NOMO-1 (cell line): Measurements from ENCODE around the gene DCP2.

Experiments
- DNase-seq, 2 experiments: peaks; one replicate each; lab custom pipeline; 2025; ENCODE audit not compliant: unreplicated experiment in 2 of 2; lab: John Stamatoyannopoulos, UW

The DCP2 gene

DNA sequence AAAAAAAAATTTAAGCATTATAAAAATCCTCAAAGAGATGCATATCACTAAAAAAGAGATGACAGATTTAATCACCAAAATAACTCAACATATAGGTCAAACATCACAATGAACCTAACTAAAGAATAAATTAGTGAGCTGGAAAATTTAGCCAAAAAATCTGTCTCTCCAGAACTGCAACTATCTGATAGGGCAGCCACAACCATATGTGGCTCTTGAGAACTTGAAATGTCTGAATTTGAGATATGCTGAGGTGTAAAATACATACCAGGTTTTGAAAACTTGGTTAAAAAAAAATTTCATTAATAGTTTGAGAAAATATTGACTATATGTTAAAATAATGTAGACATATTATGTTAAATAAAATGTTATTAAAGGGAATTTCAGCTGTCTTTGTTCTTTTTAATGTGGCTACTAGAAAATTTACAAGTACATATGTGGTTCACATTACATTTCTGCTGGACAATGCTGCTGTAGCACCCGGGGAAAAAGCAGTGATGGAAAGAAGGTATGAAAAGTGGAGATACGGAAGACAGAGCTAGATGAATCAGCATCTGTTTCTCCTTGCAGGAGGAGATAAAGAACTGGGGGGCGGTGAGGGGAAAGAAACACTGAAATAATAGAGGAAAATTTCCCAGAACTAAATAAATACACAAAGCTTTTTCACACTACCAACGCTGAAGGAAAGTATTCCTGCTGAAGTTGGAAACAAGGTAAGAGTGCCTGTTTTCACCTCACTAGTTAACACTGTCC is 66.1 kb downstream of the DCP2 start:
- no peak for DNase-seq

DNA sequence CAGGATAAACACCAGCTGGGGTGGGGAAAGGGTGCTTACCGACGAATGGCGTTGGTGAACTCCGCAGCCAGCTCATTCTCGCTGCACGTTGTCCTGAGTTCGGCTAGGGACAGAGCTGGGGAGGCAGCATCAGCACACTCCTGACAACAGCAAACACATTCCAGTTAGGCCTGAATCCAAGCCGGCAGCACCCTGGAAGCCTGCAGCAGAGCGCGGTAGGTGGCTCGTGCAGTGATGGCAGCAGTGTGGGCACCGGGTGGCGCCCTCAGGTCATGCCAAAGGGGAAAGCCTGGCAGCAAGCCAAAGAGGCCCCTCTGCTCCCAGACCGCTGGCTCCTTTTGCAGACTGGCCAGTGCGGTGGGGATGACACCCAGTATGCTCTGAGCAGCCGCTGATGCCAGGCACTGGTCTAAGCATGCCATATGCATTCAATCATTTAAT is 66.9 kb downstream of the DCP2 start:
- DNase-seq: no peak

DNA sequence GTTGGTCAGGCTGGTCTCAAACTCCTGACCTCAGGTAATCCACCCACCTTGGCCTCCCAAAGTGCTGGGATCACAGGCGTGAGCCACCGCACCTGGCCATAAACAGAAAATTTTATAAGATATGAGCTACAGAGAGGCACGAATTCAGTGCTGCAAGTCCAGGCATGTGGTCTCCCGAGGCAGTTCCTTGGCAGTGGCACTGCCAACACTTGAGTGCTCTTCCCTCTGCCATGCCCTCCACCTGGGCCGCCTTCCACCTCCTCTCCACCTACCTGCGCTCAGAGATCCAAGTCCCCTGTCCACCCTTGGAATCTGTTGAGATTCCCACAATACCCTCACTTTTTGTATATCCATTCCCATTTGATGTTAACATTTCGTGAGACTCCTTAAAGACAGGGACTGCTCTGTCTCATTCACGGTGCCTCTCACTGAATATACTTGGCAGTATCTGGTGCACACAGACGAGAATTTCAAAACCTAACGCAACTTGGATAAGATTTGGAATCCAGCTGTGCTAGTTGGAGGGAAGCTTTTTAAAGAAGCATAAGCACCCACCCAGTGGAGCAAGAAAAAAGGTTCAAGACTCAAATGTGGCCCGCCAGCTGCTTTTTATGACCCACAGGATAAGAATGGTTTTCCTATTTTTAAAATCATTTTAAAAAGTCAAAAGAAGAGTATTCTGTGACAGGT is 68.3 kb downstream of the DCP2 start:
- DNase-seq: no peak

DNA sequence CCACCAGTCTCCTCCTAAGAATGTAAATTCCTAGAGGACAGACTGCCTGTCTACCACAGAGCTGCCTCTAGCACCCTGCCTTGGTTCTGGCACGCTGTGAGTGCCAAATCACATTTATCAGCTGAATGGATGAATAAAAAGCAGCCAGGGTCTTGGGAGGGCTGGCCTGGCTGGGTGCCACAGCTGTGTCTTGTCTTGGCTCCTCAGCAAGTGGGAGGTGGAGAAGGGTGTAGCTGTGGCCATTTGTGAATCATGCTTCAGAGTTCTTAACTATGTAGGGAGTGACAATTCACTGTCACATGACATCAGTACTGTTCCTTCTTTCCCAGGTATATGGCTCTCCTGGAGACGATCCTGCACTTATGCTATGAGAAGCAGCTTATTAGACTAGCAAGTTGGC is 70.6 kb downstream of the DCP2 start:
- no peak for DNase-seq

DNA sequence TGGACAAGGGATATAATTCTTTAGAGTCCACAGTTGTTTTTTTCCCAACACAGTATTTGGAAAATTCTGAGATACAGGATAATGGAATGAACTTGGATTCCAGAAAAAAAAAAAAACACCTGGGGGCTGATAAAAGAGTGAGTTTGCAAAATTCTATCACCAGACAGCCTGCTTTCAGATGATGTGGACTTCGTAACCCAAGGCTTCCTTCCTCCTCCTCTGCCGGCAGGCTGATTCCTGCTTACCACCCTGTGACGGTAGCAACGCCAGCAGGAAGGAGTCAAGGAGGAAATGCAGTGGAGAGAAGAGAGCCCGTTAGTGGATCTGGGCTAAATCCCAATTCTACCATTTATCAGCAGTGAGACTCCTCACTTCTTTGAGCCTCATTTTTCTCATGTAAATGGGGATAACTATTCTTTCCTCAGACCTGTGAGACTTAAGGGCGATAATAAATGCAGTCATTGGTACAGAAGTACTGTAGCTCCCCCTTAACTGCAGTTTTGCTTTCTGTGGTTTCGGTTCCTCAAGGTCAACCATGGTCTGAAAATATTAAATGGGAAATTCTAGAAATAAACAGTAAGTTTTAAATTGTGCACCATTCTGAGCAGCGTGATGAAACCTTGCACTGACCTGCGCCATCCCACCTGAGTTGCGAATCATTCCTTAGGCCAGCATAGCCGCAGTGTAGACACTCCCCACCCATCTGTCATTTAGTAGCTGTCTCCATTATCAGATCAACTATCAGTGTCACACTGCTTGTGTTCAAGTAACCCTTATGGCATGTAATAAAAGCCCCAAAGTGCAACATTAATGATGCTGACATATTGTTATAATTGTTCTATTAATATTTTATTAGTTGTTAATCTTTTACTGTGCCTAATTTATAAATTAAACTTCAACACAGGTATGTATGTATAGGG is 71.4 kb downstream of the DCP2 start:
- DNase-seq: peak; percentile 62 to 86

DNA sequence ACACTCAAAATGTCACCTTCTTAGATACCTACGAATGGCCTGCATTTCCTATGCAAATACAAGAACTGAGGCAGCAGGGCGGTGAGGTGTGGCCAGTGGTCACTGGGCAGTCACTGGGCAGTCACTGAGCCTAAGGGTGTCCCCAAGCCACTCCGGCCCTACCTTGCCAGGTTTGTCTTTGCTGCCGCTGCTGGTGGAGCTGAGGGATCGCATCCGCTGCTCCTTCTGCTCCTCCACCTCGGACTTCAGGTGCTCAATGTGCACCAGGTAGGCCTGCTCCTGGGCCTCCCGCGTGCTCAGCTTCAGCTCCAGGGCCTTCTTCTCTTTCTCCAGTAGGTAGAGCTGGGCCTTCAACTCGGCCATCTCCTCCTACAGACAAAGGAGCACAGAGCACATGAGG is 72.3 kb downstream of the DCP2 start:
- no peak for DNase-seq

DNA sequence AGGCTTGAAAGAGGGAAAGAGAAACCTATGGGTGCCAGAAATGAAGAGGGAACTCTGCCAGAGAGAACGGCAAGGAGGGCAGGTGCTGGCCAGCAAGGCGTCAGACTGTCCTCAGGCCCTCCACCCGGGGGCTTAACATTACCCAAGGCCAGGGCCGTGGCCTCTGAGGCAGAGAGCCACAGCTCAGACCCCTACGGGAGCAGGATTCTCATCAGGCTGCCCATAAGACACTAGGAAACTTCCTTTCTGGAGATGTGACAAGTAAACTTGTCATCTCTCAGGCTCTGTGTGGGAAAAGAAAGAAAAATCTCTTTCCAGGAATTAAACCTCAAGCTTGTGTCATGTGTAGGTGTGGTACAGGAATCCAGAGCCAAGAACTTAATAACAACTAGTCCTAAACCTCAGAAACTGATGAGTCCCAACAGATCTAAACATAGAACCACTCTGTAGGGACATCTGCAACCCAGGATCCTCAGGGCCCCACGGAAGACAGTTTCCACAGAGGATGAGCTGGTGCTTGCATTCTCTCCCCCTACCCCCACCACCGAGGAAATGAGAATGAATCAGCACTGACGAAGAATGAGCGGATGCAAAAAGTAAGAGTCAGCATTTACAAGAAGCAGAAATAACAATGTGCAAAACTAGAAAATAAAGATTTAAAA is 74.3 kb downstream of the DCP2 start:
- DNase-seq: no peak

DNA sequence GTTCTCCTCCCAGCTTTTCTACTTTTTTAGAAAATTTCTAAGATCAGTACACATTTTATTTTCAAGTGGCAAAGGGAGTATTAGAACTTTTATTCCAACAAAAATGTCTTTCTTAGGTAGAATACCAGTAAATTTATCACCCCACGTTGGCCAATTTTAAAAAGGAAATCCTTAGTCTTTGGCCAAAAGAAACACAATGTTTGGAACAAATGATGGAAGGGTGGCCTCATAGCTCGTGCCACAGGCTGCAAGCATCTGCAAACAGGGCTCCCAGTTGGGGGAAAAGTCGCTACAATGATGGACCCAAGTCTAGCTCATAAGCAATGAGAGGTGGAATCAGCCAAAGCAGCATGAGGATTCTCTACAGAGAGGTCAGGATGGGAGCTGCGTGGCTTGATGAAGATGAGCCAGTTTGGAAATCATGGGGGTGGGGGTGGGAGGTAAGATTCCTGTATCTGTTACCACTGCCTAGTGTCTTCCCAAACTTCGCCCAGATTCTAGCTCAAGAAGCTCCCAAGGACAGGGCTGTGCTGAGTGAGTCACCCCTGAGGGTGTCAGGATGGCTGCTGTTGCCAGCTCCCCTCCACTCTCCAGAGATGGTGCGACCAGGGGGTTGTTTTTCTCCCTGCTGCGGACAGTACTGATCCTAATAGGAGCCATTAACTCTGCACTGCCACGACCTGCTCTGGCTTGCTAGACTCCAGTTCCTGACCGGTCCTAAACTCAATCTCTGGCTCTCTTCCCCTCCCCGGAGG is 75.6 kb downstream of the DCP2 start:
- DNase-seq: no peak

DNA sequence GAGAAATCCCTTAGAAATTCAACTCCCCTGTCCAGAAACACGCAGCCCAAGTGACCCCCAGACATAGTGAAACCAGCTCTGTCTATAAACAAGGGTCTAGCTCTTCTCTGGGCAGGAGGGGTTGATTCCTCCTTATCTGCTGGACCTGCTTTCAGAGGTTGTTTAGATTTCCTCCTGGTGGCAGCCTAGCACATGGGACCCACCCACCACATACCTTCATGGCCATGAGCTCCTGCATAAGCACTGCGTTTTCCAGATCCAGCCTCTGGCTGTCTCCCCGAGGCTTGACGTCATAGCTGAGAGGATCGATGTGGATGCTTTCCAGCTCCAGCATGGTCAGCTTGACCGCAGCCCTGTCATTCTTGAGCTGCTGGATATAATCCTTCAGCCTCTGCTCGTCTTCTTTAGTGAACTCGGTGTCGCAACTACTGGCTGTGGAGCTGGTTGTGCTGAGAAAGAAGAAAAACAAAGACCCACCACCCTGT is 77.0 kb downstream of the DCP2 start:
- DNase-seq: no peak

DNA sequence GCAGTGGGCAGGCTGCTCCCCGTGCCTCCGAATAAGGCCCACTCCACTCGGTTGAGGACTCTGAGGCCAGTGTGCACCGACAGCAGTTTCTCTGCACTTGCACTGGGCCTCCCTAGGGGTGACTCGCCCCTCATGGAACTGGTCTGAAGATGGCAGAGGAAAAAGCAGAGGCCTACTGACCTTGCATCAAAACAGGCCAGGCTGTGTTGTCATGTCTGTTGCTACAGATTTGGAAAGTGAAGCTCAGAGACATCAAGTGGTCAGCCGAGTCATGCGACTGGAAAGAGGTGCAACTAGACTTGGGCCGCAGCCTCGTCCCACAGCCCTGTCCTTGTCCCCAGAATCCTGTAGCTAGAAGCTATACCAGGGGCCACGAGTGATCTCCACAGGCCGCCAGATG is 78.3 kb downstream of the DCP2 start:
- DNase-seq: no peak

DNA sequence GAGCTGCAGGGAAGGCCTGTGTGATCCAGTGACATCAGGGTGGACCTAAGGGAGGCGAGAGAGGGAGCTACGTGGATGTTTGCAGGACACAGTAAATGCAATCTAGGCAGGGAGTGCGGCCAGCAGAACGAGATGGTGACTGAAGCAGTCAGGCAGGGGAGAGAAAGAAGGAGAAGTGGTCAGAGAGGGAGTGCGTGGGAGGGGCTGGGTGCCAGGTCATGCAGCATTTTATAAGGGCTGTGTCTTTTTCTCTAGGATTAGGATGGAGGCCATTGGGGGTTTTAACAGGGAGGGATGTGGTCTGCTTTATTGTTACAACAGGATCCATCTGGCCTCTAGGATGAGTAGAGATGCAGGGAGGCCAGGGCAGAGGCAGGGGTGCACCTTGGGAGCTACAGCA is 80.4 kb downstream of the DCP2 start:
- peak in 1 of 2 experiments; percentile 17 for DNase-seq

DNA sequence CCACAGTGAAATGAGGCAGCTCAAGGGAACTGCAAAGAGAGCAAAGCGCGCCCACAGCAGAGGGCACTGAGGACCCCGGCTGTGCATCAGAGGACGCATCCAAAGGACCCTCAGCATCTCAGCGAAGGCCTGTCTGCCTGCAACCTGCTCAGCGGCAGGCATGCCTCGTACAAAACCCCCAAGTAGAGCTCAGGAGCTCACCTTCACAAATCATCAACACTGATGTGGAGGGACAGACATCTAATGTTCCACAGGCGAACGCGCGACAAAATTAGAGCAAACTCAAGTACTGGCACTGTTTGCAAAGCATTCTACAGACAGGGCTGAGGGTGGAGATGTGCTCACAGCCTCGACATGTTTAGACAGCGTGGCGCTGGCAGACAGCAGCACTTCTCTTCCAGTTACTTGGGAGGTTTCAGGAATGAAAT is 81.0 kb downstream of the DCP2 start:
- no peak for DNase-seq

DNA sequence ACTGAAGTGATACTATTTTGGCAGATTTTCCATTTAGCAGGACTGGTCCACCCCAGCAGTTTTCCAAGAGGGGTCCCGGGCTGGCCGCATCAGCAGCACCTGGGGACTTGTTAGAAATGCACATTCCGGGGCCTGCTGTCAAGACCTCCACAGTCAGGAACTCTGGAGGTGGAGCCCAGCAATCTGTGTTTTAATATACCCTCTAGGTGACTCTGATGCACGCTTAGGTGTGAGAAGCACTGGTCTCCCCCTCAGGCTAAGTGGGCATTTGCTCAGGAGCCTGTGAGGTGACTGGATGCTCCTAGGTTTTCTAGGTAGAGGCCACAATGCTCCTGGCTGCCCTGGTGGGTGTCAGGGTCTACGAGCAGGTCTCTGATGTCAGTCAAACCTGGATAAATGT is 81.7 kb downstream of the DCP2 start:
- DNase-seq: no peak

DNA sequence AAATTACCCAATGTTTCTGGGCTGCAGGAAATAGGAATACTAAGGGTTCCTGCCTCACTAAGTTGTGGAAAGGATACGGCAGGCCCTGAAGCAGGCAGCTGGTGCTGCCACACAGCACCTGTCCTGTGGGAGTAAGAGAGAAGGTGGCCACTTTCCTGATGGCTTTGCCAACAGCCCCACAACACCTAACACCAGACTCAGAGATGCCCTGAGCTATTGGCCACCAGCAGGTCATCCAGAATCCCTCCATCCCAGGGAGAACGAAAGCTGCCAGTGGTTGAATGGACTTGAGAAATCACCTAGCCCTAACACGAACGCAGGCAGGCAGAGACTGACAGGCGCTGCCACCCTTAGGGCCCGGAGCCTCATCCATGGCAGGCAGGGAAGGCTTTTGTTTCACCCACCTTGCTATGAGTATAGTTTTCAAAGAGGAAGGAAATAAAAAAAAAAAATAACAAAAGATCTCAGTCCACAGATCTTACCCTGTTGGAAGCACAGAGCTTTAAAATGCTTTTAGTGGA is 82.2 kb downstream of the DCP2 start:
- DNase-seq: no peak

DNA sequence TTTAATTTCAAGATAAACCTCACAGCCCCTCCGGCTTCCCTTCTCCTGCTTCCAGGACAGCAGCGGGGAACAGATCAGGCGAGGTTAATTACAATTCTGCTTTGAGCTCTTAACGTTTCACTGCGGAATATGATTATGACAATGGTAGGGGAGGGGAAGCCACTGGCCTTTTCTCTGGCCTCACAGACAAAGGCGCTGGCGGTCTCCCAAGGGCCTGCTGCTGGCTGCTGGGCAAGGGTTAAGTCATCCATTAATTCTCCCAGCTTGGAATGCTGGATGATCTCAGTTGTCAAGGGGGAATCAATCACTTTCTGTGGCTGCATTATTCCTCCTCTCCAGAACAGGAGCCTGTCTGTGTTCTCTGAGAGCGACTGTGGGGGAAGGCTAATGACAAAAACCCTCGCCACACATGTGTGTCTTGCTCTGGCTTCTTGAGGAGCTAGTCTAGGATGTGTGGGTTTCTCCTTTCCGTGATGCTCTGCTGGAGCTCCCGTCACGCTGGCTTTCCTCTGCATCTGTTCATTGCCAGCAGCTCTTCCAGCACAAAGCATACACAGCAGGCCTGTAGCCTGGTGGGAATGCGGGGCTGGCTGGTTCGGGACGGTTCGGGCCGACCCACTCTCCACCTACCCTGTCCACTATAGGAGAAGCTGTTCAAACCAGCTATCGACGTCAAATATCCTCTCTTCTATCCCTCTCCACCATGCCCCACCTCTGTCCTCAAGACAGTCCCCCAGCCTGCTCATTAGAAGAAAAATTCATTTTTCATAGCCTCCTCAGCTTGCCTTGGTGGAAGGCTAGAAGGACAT is 82.8 kb downstream of the DCP2 start:
- DNase-seq: no peak

DNA sequence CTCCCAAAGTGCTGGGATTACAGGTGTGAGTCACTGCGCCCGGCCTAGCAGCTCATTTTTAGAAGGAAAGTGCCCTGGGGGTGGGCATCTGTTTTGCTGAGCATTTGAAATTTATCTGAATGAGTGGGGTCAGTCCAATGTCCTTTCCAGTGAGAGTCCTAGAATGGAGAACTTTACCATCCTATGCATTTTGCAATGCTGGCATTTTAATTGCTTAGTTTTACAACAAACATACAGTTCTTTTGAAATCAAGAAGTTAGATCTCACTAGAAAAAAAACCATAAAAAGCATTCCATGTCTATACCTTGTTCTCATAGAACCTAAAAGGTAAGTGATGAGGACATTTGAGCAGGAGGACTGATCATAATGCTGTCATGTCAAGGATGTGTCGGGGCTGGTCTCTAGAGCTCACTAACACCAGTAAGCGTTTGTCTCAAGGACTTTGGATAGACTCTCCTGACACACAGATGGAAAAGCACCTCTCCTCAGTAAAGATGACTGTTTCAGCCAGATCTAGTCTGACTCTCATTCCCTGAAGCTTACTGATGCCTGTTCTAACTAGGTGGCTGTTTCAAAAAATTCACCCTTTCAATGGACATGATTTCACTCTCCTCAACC is 83.9 kb downstream of the DCP2 start:
- DNase-seq: no peak

DNA sequence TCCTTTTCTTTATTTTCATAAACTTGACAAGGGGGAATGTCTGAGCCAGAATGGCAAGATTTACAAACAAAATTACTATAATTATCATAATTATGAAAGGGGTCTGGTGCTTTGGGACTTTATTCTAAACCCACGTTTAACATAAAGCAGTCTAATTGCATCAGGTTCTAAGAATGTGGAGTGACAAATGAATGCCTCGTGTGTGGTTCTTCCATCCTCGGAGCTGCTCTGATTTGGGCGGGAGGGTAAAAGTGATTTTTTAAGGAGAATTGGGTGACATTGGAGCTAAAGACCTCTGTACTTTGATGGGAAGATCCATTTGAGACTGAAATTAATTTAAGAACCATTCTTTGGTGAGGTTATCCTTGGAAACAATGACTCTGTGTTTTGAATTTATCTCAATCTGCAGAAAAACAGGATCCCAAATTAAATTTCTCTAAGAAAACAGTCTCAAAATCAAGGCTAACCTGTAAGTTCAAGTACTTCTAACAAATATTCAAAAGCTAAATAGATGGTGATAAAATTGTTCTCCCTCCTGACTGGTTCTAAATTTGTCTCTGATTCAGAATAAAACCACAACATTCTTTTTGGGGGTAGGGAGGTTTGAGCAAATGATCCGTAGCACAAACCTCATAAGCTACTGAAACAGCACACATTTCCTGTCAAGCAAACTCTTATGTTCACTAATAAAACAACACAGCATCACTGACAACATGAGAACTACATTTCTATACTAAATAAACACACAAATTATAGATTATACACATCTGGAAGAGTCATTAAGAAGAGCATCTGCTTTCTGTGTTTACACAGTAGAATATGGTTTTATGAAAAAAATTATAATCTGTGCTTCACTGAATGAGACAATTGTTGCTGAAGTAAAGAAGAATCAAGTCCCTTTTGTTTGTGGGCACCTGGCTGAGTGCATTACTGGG is 85.5 kb downstream of the DCP2 start:
- no peak for DNase-seq
